GM23248 (cell line): Measurements from ENCODE around the gene TGFB3. TPM values are rescaled to one million over a fixed set of nuclear protein-coding genes. Genes with fewer than 3 reads are reported as not detected.

Experiments used
- DNase-seq: peaks from one replicate; pipeline ENCODE4 v3.0.0-alpha.2; 2015
- H2AFZ ChIP-seq: fragments of 200-600 bp; sonication (generic); 2 replicates; pipeline ENCODE4 v1.6.1; 2016; ENCODE audit warnings: antibody characterized with exemption
- H3F3A ChIP-seq: fragments of 200-600 bp; sonication (generic); 2 replicates; pipeline ENCODE4 v1.6.1; 2016; ENCODE audit warnings: mild to moderate bottlenecking, antibody characterized with exemption, mixed run types; ENCODE audit not compliant: insufficient read depth
- H3K27ac ChIP-seq: fragments of 200-600 bp; sonication (generic); 2 replicates; pipeline ENCODE4 v1.5.1; 2016; ENCODE audit warnings: mild to moderate bottlenecking
- H3K27me3 ChIP-seq: fragments of 200-600 bp; sonication (generic); replicated peaks from 2 replicates; pipeline ENCODE4 v1.6.1; 2016; ENCODE audit warnings: mild to moderate bottlenecking; ENCODE audit not compliant: insufficient read depth
- H3K36me3 ChIP-seq: fragments of 200-600 bp; sonication (generic); 2 replicates; pipeline ENCODE4 v1.6.1; 2016; ENCODE audit warnings: low read depth, mild to moderate bottlenecking
- H3K4me1 ChIP-seq: fragments of 200-600 bp; sonication (generic); 2 replicates; pipeline ENCODE4 v1.6.1; 2016; ENCODE audit warnings: mild to moderate bottlenecking; ENCODE audit not compliant: insufficient read depth
- H3K4me2 ChIP-seq: fragments of 200-600 bp; sonication (generic); one replicate; pipeline ENCODE4 v1.6.1; 2016; ENCODE audit warnings: mild to moderate bottlenecking; ENCODE audit not compliant: unreplicated experiment
- H3K4me3 ChIP-seq: fragments of 200-600 bp; sonication (generic); 2 replicates; pipeline ENCODE4 v1.5.1; 2016; ENCODE audit warnings: mild to moderate bottlenecking
- H3K79me2 ChIP-seq: fragments of 200-600 bp; sonication (generic); 2 replicates; pipeline ENCODE4 v1.6.1; 2016; ENCODE audit warnings: mild to moderate bottlenecking; ENCODE audit not compliant: insufficient read depth
- H3K9ac ChIP-seq: fragments of 200-600 bp; sonication (generic); 2 replicates; pipeline ENCODE4 v1.6.1; 2016; ENCODE audit warnings: mild to moderate bottlenecking
- H3K9me2 ChIP-seq: fragments of 200-600 bp; sonication (generic); 2 replicates; pipeline ENCODE4 v1.6.1; 2016; ENCODE audit warnings: mixed run types, mild to moderate bottlenecking, moderate library complexity; ENCODE audit not compliant: insufficient read depth
- H3K9me3 ChIP-seq: fragments of 200-600 bp; sonication (generic); one replicate; pipeline ENCODE4 v1.6.1; 2017; ENCODE audit warnings: low read depth
- H4K20me1 ChIP-seq: fragments of 200-600 bp; sonication (generic); 2 replicates; pipeline ENCODE4 v1.6.0; 2016; ENCODE audit not compliant: insufficient read depth
- EZH2 ChIP-seq: fragments of 200-600 bp; sonication (generic); IDR thresholded peaks from 2 replicates; pipeline ENCODE4 v1.6.1; 2018; ENCODE audit warnings: antibody characterized with exemption, mild to moderate bottlenecking; ENCODE audit not compliant: insufficient read depth, poor library complexity, severe bottlenecking
- EZH2phosphoT487 ChIP-seq: fragments of 200-600 bp; sonication (generic); IDR thresholded peaks from 2 replicates; pipeline ENCODE4 v1.6.1; 2018; ENCODE audit warnings: antibody characterized with exemption, moderate library complexity, mild to moderate bottlenecking, low read depth; ENCODE audit not compliant: insufficient read depth
- WGBS, 2 experiments: methylation state at CpG; one replicate each; pipeline ENCODE4 v1.1.6; 2015 to 2017; ENCODE audit warnings: low lambda C conversion rate in 2 of 2, low coverage in 1 of 2; ENCODE audit errors: missing lambda C conversion rate in 2 of 2; 5-methylcytosine and 5-hydroxymethylcytosine counted together
- in situ Hi-C: fragments of 300-500 bp; cut with MboI; formaldehyde crosslinking; loops from 2 replicates; pipeline ENCODE4 v1.15.0; 2020
- polyA plus RNA-seq: library from polyadenylated mRNA; unstranded; fragments of >200 nt; fragmentation: Nextera tagmentation; extraction: Ambion mirVana; gene quantifications from 2 replicates; pipeline ENCODE4 v1.2.1, GENCODE V29; 2016
- total RNA-seq: library from RNA; depleted of rRNA; stranded (reverse); fragments of >200 nt; shearing (Covaris generic); gene quantifications from 2 replicates; pipeline ENCODE4 v1.2.3, GENCODE V29; 2014

The TGFB3 gene
- total and polyA plus RNA-seq, 2 experiments from 2014 or later: 3.2 to 3.7 TPM

- Histone ChIP-seq H3K9me2 (no peaks in the 10 kb centered on the region), H3K9me3 (no peaks in the 10 kb centered on the region), H3F3A (no peaks in the 10 kb centered on the region), H3K27me3 (no peaks in the 10 kb centered on the region), H3K4me3 (no peak overlapping the region), H3K4me1 (no peaks in the 10 kb centered on the region), H3K9ac (no peak overlapping the region), H3K4me2 (no peak overlapping the region), H3K36me3 (no peaks in the 10 kb centered on the region), H3K27ac (no peak overlapping the region), H2AFZ (no peak overlapping the region), H4K20me1 (no peaks in the 10 kb centered on the region), H3K79me2 (no peaks in the 10 kb centered on the region)
- in situ Hi-C loops: no loop called here
- WGBS, 2 experiments: 77 to 81% methylated on average over 6 of the region's 6 CpGs
- TF ChIP-seq EZH2: no peak
- TF ChIP-seq EZH2phosphoT487: no peak
- no peak for DNase-seq
These were observed 21.6 kb downstream of the TGFB3 start for GRCh38 chr14:75960231-75960630.

GRCh38 chr14:75959031-75959430 is 22.8 kb downstream of the TGFB3 start:
- Histone ChIP-seq H3K4me2 (no peak overlapping the region), H3K9me2 (no peaks in the 10 kb centered on the region), H2AFZ (no peak overlapping the region), H3K9me3 (no peaks in the 10 kb centered on the region), H3K27me3 (no peaks in the 10 kb centered on the region), H3K9ac (no peak overlapping the region), H3K79me2 (no peaks in the 10 kb centered on the region), H3K4me1 (no peaks in the 10 kb centered on the region), H3K27ac (no peak overlapping the region), H3K36me3 (no peaks in the 10 kb centered on the region), H3F3A (no peaks in the 10 kb centered on the region), H4K20me1 (no peaks in the 10 kb centered on the region), H3K4me3 (no peak overlapping the region)
- no peak for DNase-seq
- TF ChIP-seq EZH2phosphoT487 (no peak), EZH2 (no peak)
- WGBS, 2 experiments: 83% methylated on average over 9 of the region's 9 CpGs
- in situ Hi-C loops: no loop called here

- no peak overlapping the region for H2AFZ ChIP-seq
- TF ChIP-seq EZH2phosphoT487 (no peak), EZH2 (no peak)
- H3K4me3 ChIP-seq: no peak overlapping the region
- no peaks in the 10 kb centered on the region for H3F3A ChIP-seq
- H3K4me1 ChIP-seq: no peaks in the 10 kb centered on the region
- no peak for DNase-seq
- no peaks in the 10 kb centered on the region for H3K79me2 ChIP-seq
- H3K9me3 ChIP-seq: no peaks in the 10 kb centered on the region
- no peaks in the 10 kb centered on the region for H3K9me2 ChIP-seq
- 97% methylated on average over 3 of the region's 3 CpGs for WGBS, 2 experiments
- no peak overlapping the region for H3K9ac ChIP-seq
- H3K27ac ChIP-seq: no peak overlapping the region
- H3K36me3 ChIP-seq: no peaks in the 10 kb centered on the region
- H3K27me3 ChIP-seq: no peaks in the 10 kb centered on the region
- H4K20me1 ChIP-seq: no peaks in the 10 kb centered on the region
- H3K4me2 ChIP-seq: no peak overlapping the region
- in situ Hi-C loops: no loop called here
These were observed 29.3 kb downstream of the TGFB3 start for GRCh38 chr14:75952489-75952888.

GRCh38 chr14:75946785-75947184 is 35.0 kb downstream of the TGFB3 start:
- H3K9me2 ChIP-seq: no peaks in the 10 kb centered on the region
- no peaks in the 10 kb centered on the region for H3K79me2 ChIP-seq
- H3F3A ChIP-seq: no peaks in the 10 kb centered on the region
- H3K4me3 ChIP-seq: no peak overlapping the region
- WGBS, 2 experiments: 97 to 98% methylated on average over 5 of the region's 5 CpGs
- H3K4me1 ChIP-seq: no peaks in the 10 kb centered on the region
- no peak overlapping the region for H2AFZ ChIP-seq
- H3K27me3 ChIP-seq: no peaks in the 10 kb centered on the region
- no peak overlapping the region for H3K9ac ChIP-seq
- no peak overlapping the region for H3K27ac ChIP-seq
- H3K9me3 ChIP-seq: no peaks in the 10 kb centered on the region
- H4K20me1 ChIP-seq: no peaks in the 10 kb centered on the region
- in situ Hi-C loops: no loop called here
- H3K4me2 ChIP-seq: no peak overlapping the region
- no peak for DNase-seq
- H3K36me3 ChIP-seq: no peaks in the 10 kb centered on the region
- no peak for TF ChIP-seq EZH2
- TF ChIP-seq EZH2phosphoT487: no peak
